ENCODE results near the gene LRWD1.

- TF ChIP-seq, protein P1, sequence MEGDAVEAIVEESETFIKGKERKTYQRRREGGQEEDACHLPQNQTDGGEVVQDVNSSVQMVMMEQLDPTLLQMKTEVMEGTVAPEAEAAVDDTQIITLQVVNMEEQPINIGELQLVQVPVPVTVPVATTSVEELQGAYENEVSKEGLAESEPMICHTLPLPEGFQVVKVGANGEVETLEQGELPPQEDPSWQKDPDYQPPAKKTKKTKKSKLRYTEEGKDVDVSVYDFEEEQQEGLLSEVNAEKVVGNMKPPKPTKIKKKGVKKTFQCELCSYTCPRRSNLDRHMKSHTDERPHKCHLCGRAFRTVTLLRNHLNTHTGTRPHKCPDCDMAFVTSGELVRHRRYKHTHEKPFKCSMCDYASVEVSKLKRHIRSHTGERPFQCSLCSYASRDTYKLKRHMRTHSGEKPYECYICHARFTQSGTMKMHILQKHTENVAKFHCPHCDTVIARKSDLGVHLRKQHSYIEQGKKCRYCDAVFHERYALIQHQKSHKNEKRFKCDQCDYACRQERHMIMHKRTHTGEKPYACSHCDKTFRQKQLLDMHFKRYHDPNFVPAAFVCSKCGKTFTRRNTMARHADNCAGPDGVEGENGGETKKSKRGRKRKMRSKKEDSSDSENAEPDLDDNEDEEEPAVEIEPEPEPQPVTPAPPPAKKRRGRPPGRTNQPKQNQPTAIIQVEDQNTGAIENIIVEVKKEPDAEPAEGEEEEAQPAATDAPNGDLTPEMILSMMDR (conservative IDR thresholded peaks at IDR 0.05; ENCODE audit: low read length), result no peak
- TF ChIP-seq EZH2phosphoT487 (IDR thresholded peaks at IDR 0.05; ENCODE audit: borderline replicate concordance, low read depth, low read length), result no peak
Measured at GRCh38 chr7:102473271-102473991, 8.6 kb downstream of the LRWD1 start.
